ENCODE data around the gene BTBD9. TPM values are rescaled to one million over a fixed set of nuclear protein-coding genes. Genes with fewer than 3 reads are reported as not detected.
A peak's percentile ranks its signal among the peaks of the same experiment; 100 is the strongest.

Gene BTBD9
- total RNA-seq, 1 experiment from 2014 or later, result 8.9 TPM

- TF ChIP-seq CTCF (conservative IDR thresholded peaks at IDR 0.05), result no peak
- Histone ChIP-seq H3K4me2 (ENCODE audit: insufficient read depth, insufficient read length, low read length) (no peak overlapping the region), H4K91ac (ENCODE audit: insufficient read length, low read depth, low read length) (no peak overlapping the region), H3K56ac (ENCODE audit: insufficient read length, low read depth, low read length) (no peak overlapping the region), H4K20me1 (ENCODE audit: control insufficient read depth, insufficient read depth, insufficient read length) (no peaks in the 10 kb centered on the region), H2BK20ac (ENCODE audit: low read depth, low read length, poor library complexity, severe bottlenecking) (no peak overlapping the region), H3K4ac (ENCODE audit: low read depth, low read length) (no peak overlapping the region), H3K79me2 (ENCODE audit: insufficient read depth, low read length) (no peaks in the 10 kb centered on the region), H3T11ph (ENCODE audit: low read length) (no peak overlapping the region), H2BK120ac (ENCODE audit: low read depth, low read length, poor library complexity, severe bottlenecking) (no peak overlapping the region), H3K79me1 (ENCODE audit: insufficient read depth, low read depth, low read length, poor library complexity, severe bottlenecking) (no peaks in the 10 kb centered on the region), H3K4me1 (ENCODE audit: insufficient read depth, low read length) (no peaks in the 10 kb centered on the region), H3K18ac (ENCODE audit: insufficient read length, low read depth, low read length) (no peak overlapping the region), H3K23me2 (ENCODE audit: insufficient read length, low read depth, low read length, poor library complexity, severe bottlenecking) (no peaks in the 10 kb centered on the region), H3K27ac (ENCODE audit: insufficient read length, low read depth, low read length) (no peak overlapping the region), H4K5ac (ENCODE audit: insufficient read length, low read depth, low read length) (no peak overlapping the region), H3K9ac (ENCODE audit: extremely low read depth, insufficient read length, low read length) (no peak overlapping the region), H2AK5ac (ENCODE audit: insufficient read length, low read length) (no peak overlapping the region), H3K9me3 (ENCODE audit: control insufficient read depth, low read depth, low read length) (no peaks in the 10 kb centered on the region), H2AFZ (ENCODE audit: low read length) (no peak overlapping the region), H3K23ac (ENCODE audit: insufficient read length, low read depth, low read length) (no peak overlapping the region), H3K14ac (ENCODE audit: insufficient read depth, low read length) (no peak overlapping the region; the same call in 1 of the 2 replicates), H3K27me3 (ENCODE audit: insufficient read depth, low read length) (no peaks in the 10 kb centered on the region), H2BK12ac (ENCODE audit: insufficient read length, low read depth, low read length) (no peak overlapping the region), H2BK5ac (ENCODE audit: insufficient read length, low read length) (no peak overlapping the region), H2BK15ac (ENCODE audit: low read depth, low read length) (no peak overlapping the region), H4K8ac (replicated peaks; ENCODE audit: insufficient read length, low read depth, low read length) (no peak overlapping the region)
- Mint-ChIP-seq H3K36me3 (ENCODE audit: insufficient read depth in 1 of 3, low read depth in 3 of 3) (peaks cover 0 to 12% (median 6%) of the 10 kb centered on the region in 3 experiments; a peak in 4 of 7 replicates), H3K4me3 (no peak overlapping the region), H3K9me3 (no peaks in the 10 kb centered on the region), H3K27me3 (ENCODE audit: low read depth) (no peaks in the 10 kb centered on the region; the same call in 1 of the 2 replicates), H3K27ac (peak overlapping the region in 2 of 3 experiments; percentile 27 to 34; a peak in 2 of 7 replicates), H3K4me1 (peaks cover 2 to 9% of the 10 kb centered on the region in 2 experiments; a peak in 3 of 4 replicates)
- no CpG with 5 or more reads among the region's 11 CpGs for WGBS (ENCODE audit: extremely low coverage, insufficient read length, low lambda C conversion rate)
- DNase-seq, result no peak
These were observed 481.8 kb downstream of the BTBD9 start for GRCh38 chr6:38157905-38158304.

Measured in H9 (cell line).